Measurements from ENCODE around the gene MSN. TPM values are rescaled to one million over a fixed set of nuclear protein-coding genes. Genes with fewer than 3 reads are reported as not detected.

The MSN gene
- total and polyA plus RNA-seq, 10 of the 15 experiments (the other 5 are each of a cell fraction or from before 2014, with no cell fraction given) = 93.8 to 432 (median 270) TPM

GRCh38 chrX:65696613-65697012 is 29.2 kb downstream of the MSN start:
- FAIRE-seq = no peak
- TF ChIP-seq RCOR1 (conservative IDR thresholded peaks at IDR 0.05; ENCODE audit: low read depth, low read length) = no peak
- no peak for TF ChIP-seq KDM1A (IDR thresholded peaks at IDR 0.05; ENCODE audit: borderline replicate concordance)
- TF ChIP-seq KAT2A (conservative IDR thresholded peaks at IDR 0.05; ENCODE audit: control insufficient read depth, low read depth, low read length) = no peak
- TF ChIP-seq, protein P1, sequence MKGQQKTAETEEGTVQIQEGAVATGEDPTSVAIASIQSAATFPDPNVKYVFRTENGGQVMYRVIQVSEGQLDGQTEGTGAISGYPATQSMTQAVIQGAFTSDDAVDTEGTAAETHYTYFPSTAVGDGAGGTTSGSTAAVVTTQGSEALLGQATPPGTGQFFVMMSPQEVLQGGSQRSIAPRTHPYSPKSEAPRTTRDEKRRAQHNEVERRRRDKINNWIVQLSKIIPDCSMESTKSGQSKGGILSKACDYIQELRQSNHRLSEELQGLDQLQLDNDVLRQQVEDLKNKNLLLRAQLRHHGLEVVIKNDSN (IDR thresholded peaks at IDR 0.05; ENCODE audit: borderline replicate concordance, extremely low read length, insufficient read depth, low read depth, low read length) = no peak
- TF ChIP-seq NR2C1 (IDR thresholded peaks at IDR 0.05) = no peak
- TF ChIP-seq IKZF1 (conservative IDR thresholded peaks at IDR 0.05) = 0 out of 2 replicates have a peak, but pooled peaks have one; percentile 9
- TF ChIP-seq RUNX3 (IDR thresholded peaks at IDR 0.05; ENCODE audit: low read length) = peak; percentile 67
- 0 out of 2 replicates have a peak, but pooled peaks have one; percentile 62 for TF ChIP-seq ZNF24 (IDR thresholded peaks at IDR 0.05)
- TF ChIP-seq MTA2 (IDR thresholded peaks at IDR 0.05; ENCODE audit: low read depth) = peak; percentile 48
- TF ChIP-seq, protein P2, sequence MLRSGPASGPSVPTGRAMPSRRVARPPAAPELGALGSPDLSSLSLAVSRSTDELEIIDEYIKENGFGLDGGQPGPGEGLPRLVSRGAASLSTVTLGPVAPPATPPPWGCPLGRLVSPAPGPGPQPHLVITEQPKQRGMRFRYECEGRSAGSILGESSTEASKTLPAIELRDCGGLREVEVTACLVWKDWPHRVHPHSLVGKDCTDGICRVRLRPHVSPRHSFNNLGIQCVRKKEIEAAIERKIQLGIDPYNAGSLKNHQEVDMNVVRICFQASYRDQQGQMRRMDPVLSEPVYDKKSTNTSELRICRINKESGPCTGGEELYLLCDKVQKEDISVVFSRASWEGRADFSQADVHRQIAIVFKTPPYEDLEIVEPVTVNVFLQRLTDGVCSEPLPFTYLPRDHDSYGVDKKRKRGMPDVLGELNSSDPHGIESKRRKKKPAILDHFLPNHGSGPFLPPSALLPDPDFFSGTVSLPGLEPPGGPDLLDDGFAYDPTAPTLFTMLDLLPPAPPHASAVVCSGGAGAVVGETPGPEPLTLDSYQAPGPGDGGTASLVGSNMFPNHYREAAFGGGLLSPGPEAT (IDR thresholded peaks at IDR 0.05; ENCODE audit: low read depth) = no peak
- TF ChIP-seq, protein P3, sequence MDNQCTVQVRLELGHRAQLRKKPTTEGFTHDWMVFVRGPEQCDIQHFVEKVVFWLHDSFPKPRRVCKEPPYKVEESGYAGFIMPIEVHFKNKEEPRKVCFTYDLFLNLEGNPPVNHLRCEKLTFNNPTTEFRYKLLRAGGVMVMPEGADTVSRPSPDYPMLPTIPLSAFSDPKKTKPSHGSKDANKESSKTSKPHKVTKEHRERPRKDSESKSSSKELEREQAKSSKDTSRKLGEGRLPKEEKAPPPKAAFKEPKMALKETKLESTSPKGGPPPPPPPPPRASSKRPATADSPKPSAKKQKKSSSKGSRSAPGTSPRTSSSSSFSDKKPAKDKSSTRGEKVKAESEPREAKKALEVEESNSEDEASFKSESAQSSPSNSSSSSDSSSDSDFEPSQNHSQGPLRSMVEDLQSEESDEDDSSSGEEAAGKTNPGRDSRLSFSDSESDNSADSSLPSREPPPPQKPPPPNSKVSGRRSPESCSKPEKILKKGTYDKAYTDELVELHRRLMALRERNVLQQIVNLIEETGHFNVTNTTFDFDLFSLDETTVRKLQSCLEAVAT (IDR thresholded peaks at IDR 0.05) = no peak
- TF ChIP-seq NBN (IDR thresholded peaks at IDR 0.05) = no peak
- no peak for TF ChIP-seq EZH2 (IDR thresholded peaks at IDR 0.05; ENCODE audit: borderline replicate concordance, control insufficient read depth, low read depth, low read length)
- no peak for TF ChIP-seq SIX5 (IDR thresholded peaks at IDR 0.05; ENCODE audit: low read depth, low read length, severe bottlenecking)
- no peak for TF ChIP-seq BMI1 (IDR thresholded peaks at IDR 0.05; ENCODE audit: borderline replicate concordance)
- no peak for TF ChIP-seq POLR2A (IDR thresholded peaks at IDR 0.05; ENCODE audit: low read depth, low read length)
- TF ChIP-seq, protein P4, sequence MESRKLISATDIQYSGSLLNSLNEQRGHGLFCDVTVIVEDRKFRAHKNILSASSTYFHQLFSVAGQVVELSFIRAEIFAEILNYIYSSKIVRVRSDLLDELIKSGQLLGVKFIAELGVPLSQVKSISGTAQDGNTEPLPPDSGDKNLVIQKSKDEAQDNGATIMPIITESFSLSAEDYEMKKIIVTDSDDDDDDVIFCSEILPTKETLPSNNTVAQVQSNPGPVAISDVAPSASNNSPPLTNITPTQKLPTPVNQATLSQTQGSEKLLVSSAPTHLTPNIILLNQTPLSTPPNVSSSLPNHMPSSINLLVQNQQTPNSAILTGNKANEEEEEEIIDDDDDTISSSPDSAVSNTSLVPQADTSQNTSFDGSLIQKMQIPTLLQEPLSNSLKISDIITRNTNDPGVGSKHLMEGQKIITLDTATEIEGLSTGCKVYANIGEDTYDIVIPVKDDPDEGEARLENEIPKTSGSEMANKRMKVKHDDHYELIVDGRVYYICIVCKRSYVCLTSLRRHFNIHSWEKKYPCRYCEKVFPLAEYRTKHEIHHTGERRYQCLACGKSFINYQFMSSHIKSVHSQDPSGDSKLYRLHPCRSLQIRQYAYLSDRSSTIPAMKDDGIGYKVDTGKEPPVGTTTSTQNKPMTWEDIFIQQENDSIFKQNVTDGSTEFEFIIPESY (IDR thresholded peaks at IDR 0.05) = no peak
- TF ChIP-seq NRF1 (conservative IDR thresholded peaks at IDR 0.05; ENCODE audit: low read depth, low read length) = no peak
- no peak for TF ChIP-seq SREBF2 (IDR thresholded peaks at IDR 0.05; ENCODE audit: low read length)
- TF ChIP-seq ZNF207 (IDR thresholded peaks at IDR 0.05; ENCODE audit: borderline replicate concordance) = no peak

More at GRCh38 chrX:65696613-65697012, 29.2 kb downstream of the MSN start:
- ChIA-PET CTCF (interaction anchor here (2.9 to 3.4 kb wide), 2 partner anchors 9 to 25 kb away, joined by 25 to 26 read pairs; no protein-coding TSS in a partner anchor), RAD21 (ENCODE audit: unreplicated experiment) (interaction anchor here (1.2 to 10.2 kb wide), 6 partner anchors 9 to 100 kb away, joined by 3 to 119 read pairs (median 26); no protein-coding TSS in a partner anchor), SMC1A (ENCODE audit: uncharacterized antibody, unreplicated experiment) (interaction anchor here (0.8 to 6.0 kb wide), 11 partner anchors 8 to 320 kb away, joined by 3 to 49 read pairs (median 4); partner anchors contain the start of gene MSN), POLR2A (interaction anchor here (0.6 to 2.6 kb wide), 6 partner anchors 10 to 33 kb away, joined by 3 to 20 read pairs (median 4); no protein-coding TSS in a partner anchor)
- DNase-seq (ENCODE audit: low read depth, low spot score) (no peak), ATAC-seq (no peak)
- 14% methylated on average over 3 of the region's 3 CpGs for WGBS (ENCODE audit: insufficient coverage, insufficient replicate concordance, low lambda C conversion rate, missing lambda C conversion rate)
- Histone ChIP-seq H3K27ac (ENCODE audit: control insufficient read depth, insufficient read depth) (peak overlapping the region; percentile 87), H3K4me1 (ENCODE audit: control insufficient read depth, insufficient read depth, low read length) (peaks cover 60% of the 10 kb centered on the region), H3K79me2 (ENCODE audit: control insufficient read depth, insufficient read depth, low read length) (peaks cover 76% of the 10 kb centered on the region), H3K36me3 (ENCODE audit: control insufficient read depth in 2 of 2, insufficient read depth in 2 of 2, low read length in 1 of 2) (peaks cover 0 to 4% of the 10 kb centered on the region in 2 experiments; a peak in 3 of 4 replicates), H2AFZ (ENCODE audit: control insufficient read depth, low read depth, low read length) (no peak overlapping the region), H3K9ac (ENCODE audit: control insufficient read depth, insufficient read depth, low read length) (peak overlapping the region; percentile 60; the same call in 1 of the 2 replicates), H3K9me3 (replicated peaks; ENCODE audit: control insufficient read depth, insufficient read depth, low read length) (no peaks in the 10 kb centered on the region), H3K4me3 (no peak overlapping the region; the same call in 1 of the 2 replicates), H4K20me1 (ENCODE audit: control insufficient read depth, insufficient read depth) (no peaks in the 10 kb centered on the region), H3K4me2 (ENCODE audit: control insufficient read depth, insufficient read depth) (peak overlapping the region; percentile 36), H3K27me3 (replicated peaks in 1 of 2; ENCODE audit: control insufficient read depth in 2 of 2, insufficient read depth in 2 of 2, low read length in 1 of 2) (no peaks in the 10 kb centered on the region)
- BruUV-seq (replicated peaks) = no TSS peak
- intact Hi-C loops (cut with micrococcal nuclease; ENCODE audit: unreplicated experiment) = loop anchor here (5.0 kb wide), 1 partner anchor 316 kb away; no protein-coding TSS in a partner anchor
- in situ Hi-C loops (cut with MboI) = no loop called here

Data from GM12878 (cell line).